Measurements from ENCODE around the gene FRMPD2. TPM values are rescaled to one million over a fixed set of nuclear protein-coding genes. Genes with fewer than 3 reads are reported as not detected.

Gene FRMPD2
- total RNA-seq, 1 experiment from 2014 or later: 1.1 TPM

DNA sequence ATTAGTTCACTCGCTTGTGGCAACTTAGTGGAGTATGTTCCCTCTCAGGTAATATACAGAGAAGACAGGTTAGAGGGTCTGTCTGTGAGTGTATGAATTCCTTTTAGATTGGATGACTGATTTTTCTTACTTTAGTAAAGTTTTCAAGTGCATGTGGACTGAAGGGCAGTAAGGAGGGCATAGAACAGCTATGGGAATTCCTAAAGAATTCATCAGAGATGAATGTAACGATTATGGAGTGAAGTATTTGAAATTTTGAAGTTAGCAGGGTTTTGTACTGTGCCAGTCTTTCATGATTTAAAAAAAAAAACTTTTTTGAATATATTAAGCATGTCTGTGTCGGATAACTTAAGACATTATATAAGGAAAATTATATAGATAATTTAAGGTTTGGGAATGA lies 47.5 kb upstream of the FRMPD2 start:
- H3K36me3 Mint-ChIP-seq: no peaks in the 10 kb centered on the region
- TF ChIP-seq ZBTB43 (CRISPR knock-in tag; IDR thresholded peaks at IDR 0.05): no peak
- no peak for TF ChIP-seq ZNF671 (CRISPR knock-in tag; IDR thresholded peaks at IDR 0.05)
- no peak for TF ChIP-seq ELF4 (CRISPR knock-in tag; IDR thresholded peaks at IDR 0.05; ENCODE audit: low read depth)
- no peak for TF ChIP-seq ZMAT4 (CRISPR knock-in tag; IDR thresholded peaks at IDR 0.05)
- TF ChIP-seq ZNF425 (CRISPR knock-in tag; conservative IDR thresholded peaks at IDR 0.05): no peak
- TF ChIP-seq, protein P1, sequence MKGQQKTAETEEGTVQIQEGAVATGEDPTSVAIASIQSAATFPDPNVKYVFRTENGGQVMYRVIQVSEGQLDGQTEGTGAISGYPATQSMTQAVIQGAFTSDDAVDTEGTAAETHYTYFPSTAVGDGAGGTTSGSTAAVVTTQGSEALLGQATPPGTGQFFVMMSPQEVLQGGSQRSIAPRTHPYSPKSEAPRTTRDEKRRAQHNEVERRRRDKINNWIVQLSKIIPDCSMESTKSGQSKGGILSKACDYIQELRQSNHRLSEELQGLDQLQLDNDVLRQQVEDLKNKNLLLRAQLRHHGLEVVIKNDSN (CRISPR knock-in tag; IDR thresholded peaks at IDR 0.05): no peak
- TF ChIP-seq ZNF416 (CRISPR knock-in tag; IDR thresholded peaks at IDR 0.05): no peak
- TF ChIP-seq CTCF (IDR thresholded peaks at IDR 0.05): no peak
- TF ChIP-seq, protein P2, sequence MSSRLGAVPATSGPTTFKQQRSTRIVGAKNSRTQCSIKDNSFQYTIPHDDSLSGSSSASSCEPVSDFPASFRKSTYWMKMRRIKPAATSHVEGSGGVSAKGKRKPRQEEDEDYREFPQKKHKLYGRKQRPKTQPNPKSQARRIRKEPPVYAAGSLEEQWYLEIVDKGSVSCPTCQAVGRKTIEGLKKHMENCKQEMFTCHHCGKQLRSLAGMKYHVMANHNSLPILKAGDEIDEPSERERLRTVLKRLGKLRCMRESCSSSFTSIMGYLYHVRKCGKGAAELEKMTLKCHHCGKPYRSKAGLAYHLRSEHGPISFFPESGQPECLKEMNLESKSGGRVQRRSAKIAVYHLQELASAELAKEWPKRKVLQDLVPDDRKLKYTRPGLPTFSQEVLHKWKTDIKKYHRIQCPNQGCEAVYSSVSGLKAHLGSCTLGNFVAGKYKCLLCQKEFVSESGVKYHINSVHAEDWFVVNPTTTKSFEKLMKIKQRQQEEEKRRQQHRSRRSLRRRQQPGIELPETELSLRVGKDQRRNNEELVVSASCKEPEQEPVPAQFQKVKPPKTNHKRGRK (CRISPR knock-in tag; IDR thresholded peaks at IDR 0.05; ENCODE audit: borderline replicate concordance): no peak
- TF ChIP-seq USF2 (CRISPR knock-in tag; IDR thresholded peaks at IDR 0.05): no peak
- no peak for TF ChIP-seq ZNF423 (CRISPR knock-in tag; IDR thresholded peaks at IDR 0.05)
- no peak for TF ChIP-seq FOXP4 (CRISPR knock-in tag; IDR thresholded peaks at IDR 0.05)
- TF ChIP-seq ZNF317 (CRISPR knock-in tag; IDR thresholded peaks at IDR 0.05; ENCODE audit: borderline replicate concordance, low read depth): no peak
- no peak for TF ChIP-seq MYBL2 (CRISPR knock-in tag; IDR thresholded peaks at IDR 0.05)
- ATAC-seq: no peak
- DNase-seq (ENCODE audit: low spot score): no peak
- ChIA-PET CTCF (interaction anchor here (1.0 to 3.0 kb wide), 2 partner anchors 12 to 42 kb away, joined by 3 to 17 read pairs; no protein-coding TSS in a partner anchor), POLR2A (no interaction called here)
- no peaks in the 10 kb centered on the region for H3K27me3 Mint-ChIP-seq (ENCODE audit: low read depth)
- no peaks in the 10 kb centered on the region for H3K9me3 Mint-ChIP-seq
- no peak overlapping the region for H3K27ac Mint-ChIP-seq
- peaks cover 44% of the 10 kb centered on the region for H3K4me1 Mint-ChIP-seq
- H3K4me3 Mint-ChIP-seq: no peak overlapping the region

Data from WTC11 (cell line).